T-helper 2 cell (primary cell): ENCODE data around the gene FAM204A.
A peak's percentile ranks its signal among the peaks of the same experiment; 100 is the strongest.

ENCODE experiments used
- DNase-seq, 5 experiments: peaks; one replicate each; pipeline versions ENCODE4 v3.0.0 to v3.0.0-alpha.2; 2012 to 2022

FAM204A gene

GRCh38 chr10:118330295-118331076 is 11.6 kb downstream of the FAM204A start:
- peak in 1 of 5 experiments; percentile 26 for DNase-seq

DNA sequence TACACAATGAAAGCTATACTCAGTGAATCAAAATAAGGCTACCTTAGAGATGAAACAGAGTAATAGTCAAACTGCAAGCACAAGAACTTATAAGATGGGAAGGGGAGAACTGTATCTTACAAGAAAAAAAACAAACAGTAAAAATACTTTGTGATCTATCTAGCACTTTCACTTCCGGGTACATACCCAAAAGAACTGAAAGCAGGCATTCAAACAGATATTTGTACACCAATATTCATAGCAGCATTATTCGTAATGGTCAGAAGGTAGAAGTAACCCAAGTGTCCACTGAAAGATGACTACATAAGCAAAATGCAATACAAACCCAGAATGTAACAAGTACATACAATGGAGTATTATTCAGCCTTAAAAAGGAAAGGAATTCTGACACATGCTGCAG is 18.0 kb downstream of the FAM204A start:
- DNase-seq: no peak

DNA sequence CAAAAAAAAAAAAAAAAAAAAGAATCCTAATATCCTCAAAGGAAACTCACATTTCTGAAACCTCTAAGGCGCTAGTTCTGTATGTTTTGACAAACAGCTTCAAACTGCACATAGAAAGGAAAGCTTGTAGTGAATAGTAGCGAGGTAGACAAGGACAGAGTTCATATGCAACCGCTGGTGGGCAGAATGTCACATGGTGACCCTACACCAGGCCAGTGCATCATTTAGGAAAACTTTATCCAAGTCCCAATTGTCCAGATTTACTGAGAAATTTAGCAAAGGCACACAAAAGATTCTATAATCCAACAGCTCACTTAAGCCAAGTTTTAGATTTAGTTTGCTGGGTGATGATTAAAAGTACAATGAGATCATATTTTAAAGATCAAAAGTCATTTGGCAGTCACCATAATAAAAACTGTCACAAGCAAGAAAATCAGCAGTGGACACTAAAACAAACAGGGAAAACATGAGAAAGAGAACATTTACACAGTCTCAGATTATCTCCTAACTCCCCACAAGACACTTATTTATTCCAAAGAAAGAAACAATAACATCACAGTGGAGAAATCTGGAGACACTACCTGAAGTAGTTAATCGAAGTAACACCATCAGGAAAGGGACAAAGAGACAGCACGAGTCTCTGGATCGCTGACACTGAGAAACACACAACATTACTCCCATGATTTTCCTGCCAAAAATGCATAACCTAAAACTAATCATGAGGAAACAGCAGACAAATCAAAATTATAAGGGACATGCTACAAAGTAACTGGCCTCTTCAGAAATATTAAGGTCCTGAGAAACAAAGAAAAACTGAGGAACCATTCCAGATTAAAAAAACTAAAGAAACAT is 20.2 kb downstream of the FAM204A start:
- no peak for DNase-seq

GRCh38 chr10:118315629-118316028 is 26.5 kb downstream of the FAM204A start:
- DNase-seq: no peak

DNA sequence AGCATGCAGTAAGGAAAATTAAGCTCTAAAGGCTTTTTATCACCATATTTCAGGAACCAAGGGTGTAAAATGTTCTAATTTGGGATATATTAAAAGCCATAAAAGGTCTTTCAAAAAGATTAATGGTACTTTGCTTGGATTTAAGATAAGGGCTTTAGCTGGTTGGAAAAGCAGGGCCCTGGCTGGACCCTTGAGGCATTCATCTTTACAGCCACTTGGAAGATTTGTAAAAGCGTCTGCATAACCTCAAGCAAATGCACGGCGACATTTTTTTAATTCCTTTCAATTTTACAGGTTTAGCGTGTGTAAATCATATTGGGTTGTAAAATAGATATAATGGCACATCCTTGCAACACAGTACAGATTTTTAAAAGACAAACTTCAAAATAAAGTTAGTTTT is 27.2 kb downstream of the FAM204A start:
- no peak for DNase-seq

- no peak for DNase-seq
Measured at GRCh38 chr10:118311505-118311904, 30.6 kb downstream of the FAM204A start.

DNA sequence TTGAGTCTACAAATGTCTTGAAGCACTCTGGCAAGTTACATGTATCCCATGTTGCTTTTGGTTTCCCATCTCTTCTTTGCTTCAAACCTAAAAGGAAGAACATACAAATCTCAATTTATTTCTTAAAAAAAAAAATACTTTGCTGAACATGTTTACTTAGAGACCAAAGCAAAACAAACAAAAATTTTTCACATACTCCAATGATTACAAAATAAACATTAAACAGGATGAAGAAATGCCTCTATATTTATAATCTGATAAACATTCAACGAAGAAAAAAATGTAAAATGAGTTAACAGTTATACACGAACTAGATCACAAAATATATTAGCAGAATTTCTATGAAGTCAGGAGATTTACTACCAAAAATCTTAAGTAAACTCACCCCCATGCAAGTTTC is 31.3 kb downstream of the FAM204A start:
- no peak for DNase-seq

- no peak for DNase-seq
Measured at GRCh38 chr10:118309911-118310310, 32.2 kb downstream of the FAM204A start.

GRCh38 chr10:118308664-118309063 is 33.5 kb downstream of the FAM204A start:
- no peak for DNase-seq

DNA sequence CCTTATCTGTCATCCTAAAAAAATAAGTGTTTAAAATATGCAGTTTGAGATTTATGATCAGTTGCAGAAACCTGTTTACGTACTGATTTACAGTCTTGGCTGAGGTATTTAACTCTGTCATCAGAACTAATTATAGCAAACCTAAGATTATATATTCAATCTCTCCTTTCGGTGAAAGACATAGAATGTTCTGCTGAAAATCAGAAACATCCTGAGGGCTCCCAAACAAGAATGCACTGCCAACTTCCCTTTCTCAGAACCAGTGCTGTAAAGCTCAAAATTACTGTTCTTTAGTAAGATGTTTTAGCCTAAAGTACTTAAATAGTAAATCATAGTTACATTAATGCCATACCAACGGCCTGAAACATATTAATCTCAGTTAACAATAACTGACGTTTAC is 34.3 kb downstream of the FAM204A start:
- no peak for DNase-seq

GRCh38 chr10:118307220-118307619 is 34.9 kb downstream of the FAM204A start:
- DNase-seq: no peak

DNA sequence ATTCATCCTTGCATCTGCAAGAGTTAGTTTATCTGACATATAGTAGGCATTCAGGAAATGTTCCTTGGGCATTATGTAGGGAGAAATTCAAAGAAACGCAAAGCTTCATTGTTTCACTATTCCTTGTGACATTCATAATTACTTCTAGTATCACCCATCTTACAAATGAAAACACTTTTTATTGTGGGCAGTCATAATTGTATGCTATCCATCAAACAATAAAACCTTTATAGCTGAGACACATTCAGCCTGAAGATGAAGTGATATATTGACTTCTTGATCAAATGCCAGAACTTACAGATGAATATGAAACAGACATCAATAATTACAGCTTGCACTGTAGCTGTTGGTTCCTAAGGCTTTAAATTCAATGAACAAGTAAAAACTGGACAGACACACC is 36.4 kb downstream of the FAM204A start:
- no peak for DNase-seq

- no peak for DNase-seq
Measured at GRCh38 chr10:118304521-118304920, 37.6 kb downstream of the FAM204A start.

DNA sequence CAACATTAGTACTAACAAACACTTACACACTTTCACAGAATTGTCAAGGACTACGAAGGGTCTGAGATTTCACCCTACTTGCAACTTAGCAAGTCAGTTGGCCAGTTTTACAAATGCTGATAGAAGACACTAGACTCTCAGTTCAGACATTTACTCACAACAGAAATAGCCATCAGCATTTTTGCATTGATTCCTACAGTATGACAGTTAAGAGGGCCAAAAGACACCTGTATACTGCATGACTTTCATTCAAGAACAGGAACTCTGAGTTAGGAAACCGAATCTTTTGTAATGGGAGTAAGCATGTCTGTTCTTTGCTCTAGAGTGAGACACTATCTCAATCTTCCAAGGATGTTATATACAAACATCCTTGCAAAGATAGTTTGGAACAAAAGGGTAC is 40.9 kb downstream of the FAM204A start:
- no peak for DNase-seq

DNA sequence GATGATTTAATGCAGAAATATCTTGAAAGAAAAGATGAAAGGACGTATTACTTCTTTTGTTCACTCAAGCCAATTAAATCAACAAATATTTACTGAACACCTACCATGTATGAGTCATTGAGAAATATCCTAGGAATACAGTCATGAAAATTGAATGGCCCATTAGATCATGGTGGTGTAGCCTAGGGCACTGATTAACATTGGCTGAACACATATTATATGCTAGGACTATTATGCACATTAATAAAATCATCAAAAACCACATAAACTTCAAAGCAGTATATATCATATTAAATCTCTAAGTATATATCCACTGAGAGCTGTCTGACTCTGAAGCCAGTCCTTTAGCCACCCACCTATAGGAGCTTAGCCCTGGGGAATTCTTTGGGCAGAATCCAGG is 41.8 kb downstream of the FAM204A start:
- DNase-seq: no peak

DNA sequence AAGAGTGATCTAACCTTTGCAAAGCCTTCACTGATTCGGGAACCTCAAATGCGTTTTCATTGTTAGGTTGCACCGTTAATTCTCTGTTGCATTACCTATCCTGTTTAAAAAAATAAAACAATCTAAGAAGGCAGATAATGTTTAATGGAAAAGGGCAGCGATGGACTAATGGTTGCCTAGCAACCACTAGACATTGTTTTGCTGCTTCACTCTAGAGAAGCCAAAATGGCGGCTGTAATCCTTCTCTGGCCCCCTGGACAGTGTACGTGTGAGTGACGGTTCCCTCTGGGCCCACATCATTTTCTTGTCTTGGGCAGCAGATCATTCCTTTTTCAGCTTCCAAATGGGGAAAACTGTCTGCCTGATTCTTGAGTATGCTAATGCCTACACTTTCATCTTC is 43.3 kb downstream of the FAM204A start:
- DNase-seq: no peak

DNA sequence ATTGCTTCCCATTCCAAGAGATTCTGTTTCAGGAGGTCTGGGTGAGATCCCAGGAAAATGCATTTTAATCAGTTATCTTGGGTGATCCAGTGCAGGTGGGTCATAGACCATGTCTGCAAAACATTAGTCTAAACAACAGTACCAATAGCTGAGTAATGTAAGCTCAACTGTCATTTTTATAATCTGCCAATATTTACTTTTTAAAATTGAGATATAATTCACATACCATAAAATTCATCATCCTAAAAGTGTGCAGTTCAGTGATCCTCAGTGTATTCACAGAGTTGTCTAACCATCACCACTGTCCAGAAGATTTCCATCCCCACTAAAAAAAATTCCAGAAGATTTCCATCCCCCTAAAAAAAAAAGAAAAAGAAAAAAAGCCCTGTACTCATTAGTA is 51.0 kb downstream of the FAM204A start:
- DNase-seq: no peak

GRCh38 chr10:118290471-118290995 is 51.6 kb downstream of the FAM204A start:
- no peak for DNase-seq

- no peak for DNase-seq
Measured at GRCh38 chr10:118287076-118287806, 54.9 kb downstream of the FAM204A start.

DNA sequence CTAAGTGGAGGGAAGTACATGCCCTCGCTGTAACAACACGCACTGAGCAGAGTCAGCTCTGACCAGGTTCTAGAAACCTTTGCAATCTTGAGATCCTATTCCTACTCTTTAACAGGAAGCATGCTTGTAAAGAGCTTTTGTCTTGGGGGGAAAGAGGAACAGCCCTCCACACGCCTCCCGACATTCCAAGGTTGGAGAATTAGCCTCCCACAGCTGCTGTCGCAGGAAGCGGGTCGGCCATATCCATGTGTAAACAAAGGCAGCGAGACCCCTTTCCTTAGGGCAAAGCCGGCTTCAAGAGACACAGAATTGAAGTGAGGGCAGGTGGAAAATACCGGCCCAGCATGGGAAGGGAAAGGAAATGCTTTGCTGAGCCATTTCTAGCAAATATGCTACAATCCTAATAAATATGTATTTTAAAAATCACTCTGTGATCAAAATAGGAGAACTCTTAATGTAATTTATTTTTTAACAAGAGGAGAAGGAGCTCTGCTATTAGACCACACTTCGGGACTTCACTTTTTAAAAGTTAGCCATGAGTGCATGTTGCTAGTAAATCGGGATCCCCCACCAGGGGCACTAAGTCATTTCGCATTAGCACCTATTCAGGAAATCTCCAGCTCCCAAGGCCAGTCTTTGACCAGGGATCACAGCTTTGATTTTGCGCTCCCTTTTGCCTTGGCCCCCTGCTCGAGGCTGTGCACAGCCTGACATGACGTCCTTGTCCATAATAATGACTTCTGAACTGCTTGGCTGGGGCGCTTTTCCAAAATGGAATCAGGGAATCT is 55.9 kb downstream of the FAM204A start:
- DNase-seq: no peak

- peak in 1 of 5 experiments; percentile 3 for DNase-seq
Measured at GRCh38 chr10:118282670-118283069, 59.5 kb downstream of the FAM204A start.

GRCh38 chr10:118278649-118279048 is 63.5 kb downstream of the FAM204A start:
- no peak for DNase-seq
